ENCODE data around the gene USP21. TPM values are rescaled to one million over a fixed set of nuclear protein-coding genes. Genes with fewer than 3 reads are reported as not detected.

Gene USP21
- total and polyA plus RNA-seq, 2 of the 13 experiments (the other 11 are each of a cell fraction or from before 2014, with no cell fraction given), result 10.1 to 33.1 TPM

DNA sequence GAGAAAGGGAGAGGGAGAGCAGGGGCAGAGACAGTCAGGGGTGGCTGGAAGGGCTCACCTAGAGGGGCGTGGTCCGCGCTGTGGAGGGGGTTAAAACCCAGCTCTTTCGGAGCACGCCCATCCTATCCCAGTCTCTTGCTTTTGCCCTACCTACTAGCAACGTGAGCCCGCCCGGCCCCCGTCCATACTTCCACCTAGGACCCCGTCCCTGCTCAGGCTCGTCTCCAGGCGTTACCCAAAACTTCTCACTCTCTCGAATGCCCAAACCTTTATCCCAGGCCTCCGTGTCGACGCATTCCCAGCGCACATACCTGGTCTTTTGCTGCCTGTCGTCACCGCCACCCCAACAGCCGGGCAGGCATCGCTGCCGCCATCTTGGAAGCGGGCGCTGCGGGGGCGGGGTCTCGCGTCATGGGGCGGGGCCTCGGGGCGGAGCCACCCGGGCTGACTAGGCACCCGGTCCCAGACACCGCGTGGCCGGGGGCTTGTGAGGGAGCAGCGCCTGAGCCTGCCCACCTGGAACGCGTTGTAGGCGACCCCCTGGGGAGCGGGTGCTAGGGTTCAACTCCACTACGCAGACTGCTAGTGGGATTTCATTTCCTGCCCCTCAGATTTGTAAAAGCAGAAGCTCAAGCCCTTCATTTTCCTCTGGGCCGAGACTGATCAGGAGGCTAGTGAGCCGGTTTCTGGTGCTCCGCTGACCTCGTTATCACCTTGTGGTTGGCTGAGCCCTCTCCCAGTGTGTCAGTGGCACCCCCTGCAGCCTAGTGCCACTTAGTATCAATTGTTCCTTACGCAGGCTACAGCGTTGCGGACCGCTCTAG lies 18.0 kb downstream of the USP21 start, which contains the start of gene B4GALT3 (continued):
- no peak for TF ChIP-seq ZNF33A (CRISPR knock-in tag; IDR thresholded peaks at IDR 0.05; ENCODE audit: borderline replicate concordance)
- no peak; the same call in 1 of the 2 replicates for TF ChIP-seq ZNF12 (CRISPR knock-in tag; IDR thresholded peaks at IDR 0.05)
- TF ChIP-seq, protein P1, sequence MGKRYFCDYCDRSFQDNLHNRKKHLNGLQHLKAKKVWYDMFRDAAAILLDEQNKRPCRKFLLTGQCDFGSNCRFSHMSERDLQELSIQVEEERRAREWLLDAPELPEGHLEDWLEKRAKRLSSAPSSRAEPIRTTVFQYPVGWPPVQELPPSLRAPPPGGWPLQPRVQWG (CRISPR knock-in tag; IDR thresholded peaks at IDR 0.05; ENCODE audit: borderline replicate concordance, low read depth), result no peak
- TF ChIP-seq FOXK2 (IDR thresholded peaks at IDR 0.05), result no peak
- TF ChIP-seq, protein P2, sequence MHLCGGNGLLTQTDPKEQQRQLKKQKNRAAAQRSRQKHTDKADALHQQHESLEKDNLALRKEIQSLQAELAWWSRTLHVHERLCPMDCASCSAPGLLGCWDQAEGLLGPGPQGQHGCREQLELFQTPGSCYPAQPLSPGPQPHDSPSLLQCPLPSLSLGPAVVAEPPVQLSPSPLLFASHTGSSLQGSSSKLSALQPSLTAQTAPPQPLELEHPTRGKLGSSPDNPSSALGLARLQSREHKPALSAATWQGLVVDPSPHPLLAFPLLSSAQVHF (CRISPR knock-in tag; IDR thresholded peaks at IDR 0.05), result no peak
- TF ChIP-seq TMF1 (CRISPR knock-in tag; IDR thresholded peaks at IDR 0.05; ENCODE audit: low read depth), result no peak
- TF ChIP-seq ZMYM4 (CRISPR knock-in tag; IDR thresholded peaks at IDR 0.05), result no peak; the same call in 1 of the 2 replicates
- TF ChIP-seq ZNF350 (CRISPR knock-in tag; IDR thresholded peaks at IDR 0.05; ENCODE audit: borderline replicate concordance, low read depth), result peak; percentile 79; the same call in 1 of the 2 replicates
- TF ChIP-seq RARG (CRISPR knock-in tag; IDR thresholded peaks at IDR 0.05; ENCODE audit: low read depth), result peak; percentile 73; the same call in 1 of the 2 replicates
- TF ChIP-seq GATA4 (IDR thresholded peaks at IDR 0.05; ENCODE audit: borderline replicate concordance, low read depth), result peak; percentile 59; the same call in 1 of the 2 replicates
- peak; percentile 10; the same call in 1 of the 2 replicates for TF ChIP-seq ZNF652 (CRISPR knock-in tag; IDR thresholded peaks at IDR 0.05; ENCODE audit: borderline replicate concordance, low read depth)
- TF ChIP-seq, protein P3, sequence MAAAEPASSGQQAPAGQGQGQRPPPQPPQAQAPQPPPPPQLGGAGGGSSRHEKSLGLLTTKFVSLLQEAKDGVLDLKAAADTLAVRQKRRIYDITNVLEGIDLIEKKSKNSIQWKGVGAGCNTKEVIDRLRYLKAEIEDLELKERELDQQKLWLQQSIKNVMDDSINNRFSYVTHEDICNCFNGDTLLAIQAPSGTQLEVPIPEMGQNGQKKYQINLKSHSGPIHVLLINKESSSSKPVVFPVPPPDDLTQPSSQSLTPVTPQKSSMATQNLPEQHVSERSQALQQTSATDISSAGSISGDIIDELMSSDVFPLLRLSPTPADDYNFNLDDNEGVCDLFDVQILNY (CRISPR knock-in tag; conservative IDR thresholded peaks at IDR 0.05), result no peak
- TF ChIP-seq JUNB (CRISPR knock-in tag; IDR thresholded peaks at IDR 0.05; ENCODE audit: borderline replicate concordance), result no peak
- no peak for TF ChIP-seq HNRNPK (IDR thresholded peaks at IDR 0.05; ENCODE audit: low read depth, low read length, poor library complexity, severe bottlenecking)
- no peak for TF ChIP-seq CHD4 (IDR thresholded peaks at IDR 0.05; ENCODE audit: borderline replicate concordance, low read length)
- no peak for TF ChIP-seq AKAP8 (CRISPR knock-in tag; IDR thresholded peaks at IDR 0.05)
- TF ChIP-seq EEA1 (CRISPR knock-in tag; IDR thresholded peaks at IDR 0.05; ENCODE audit: borderline replicate concordance), result no peak; the same call in 1 of the 2 replicates
- TF ChIP-seq GZF1 (CRISPR knock-in tag; IDR thresholded peaks at IDR 0.05), result no peak
- TF ChIP-seq, protein P4, sequence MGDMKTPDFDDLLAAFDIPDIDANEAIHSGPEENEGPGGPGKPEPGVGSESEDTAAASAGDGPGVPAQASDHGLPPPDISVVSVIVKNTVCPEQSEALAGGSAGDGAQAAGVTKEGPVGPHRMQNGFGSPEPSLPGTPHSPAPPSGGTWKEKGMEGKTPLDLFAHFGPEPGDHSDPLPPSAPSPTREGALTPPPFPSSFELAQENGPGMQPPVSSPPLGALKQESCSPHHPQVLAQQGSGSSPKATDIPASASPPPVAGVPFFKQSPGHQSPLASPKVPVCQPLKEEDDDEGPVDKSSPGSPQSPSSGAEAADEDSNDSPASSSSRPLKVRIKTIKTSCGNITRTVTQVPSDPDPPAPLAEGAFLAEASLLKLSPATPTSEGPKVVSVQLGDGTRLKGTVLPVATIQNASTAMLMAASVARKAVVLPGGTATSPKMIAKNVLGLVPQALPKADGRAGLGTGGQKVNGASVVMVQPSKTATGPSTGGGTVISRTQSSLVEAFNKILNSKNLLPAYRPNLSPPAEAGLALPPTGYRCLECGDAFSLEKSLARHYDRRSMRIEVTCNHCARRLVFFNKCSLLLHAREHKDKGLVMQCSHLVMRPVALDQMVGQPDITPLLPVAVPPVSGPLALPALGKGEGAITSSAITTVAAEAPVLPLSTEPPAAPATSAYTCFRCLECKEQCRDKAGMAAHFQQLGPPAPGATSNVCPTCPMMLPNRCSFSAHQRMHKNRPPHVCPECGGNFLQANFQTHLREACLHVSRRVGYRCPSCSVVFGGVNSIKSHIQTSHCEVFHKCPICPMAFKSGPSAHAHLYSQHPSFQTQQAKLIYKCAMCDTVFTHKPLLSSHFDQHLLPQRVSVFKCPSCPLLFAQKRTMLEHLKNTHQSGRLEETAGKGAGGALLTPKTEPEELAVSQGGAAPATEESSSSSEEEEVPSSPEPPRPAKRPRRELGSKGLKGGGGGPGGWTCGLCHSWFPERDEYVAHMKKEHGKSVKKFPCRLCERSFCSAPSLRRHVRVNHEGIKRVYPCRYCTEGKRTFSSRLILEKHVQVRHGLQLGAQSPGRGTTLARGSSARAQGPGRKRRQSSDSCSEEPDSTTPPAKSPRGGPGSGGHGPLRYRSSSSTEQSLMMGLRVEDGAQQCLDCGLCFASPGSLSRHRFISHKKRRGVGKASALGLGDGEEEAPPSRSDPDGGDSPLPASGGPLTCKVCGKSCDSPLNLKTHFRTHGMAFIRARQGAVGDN (CRISPR knock-in tag; IDR thresholded peaks at IDR 0.05), result peak; percentile 96
- 0 out of 2 replicates have a peak, but pooled peaks have one; percentile 35 for TF ChIP-seq ZNF234 (CRISPR knock-in tag; conservative IDR thresholded peaks at IDR 0.05)
- peak; percentile 44; the same call in 1 of the 2 replicates for TF ChIP-seq ZNF878 (CRISPR knock-in tag; IDR thresholded peaks at IDR 0.05)
- peak; percentile 75; the same call in 1 of the 2 replicates for TF ChIP-seq ZNF737 (CRISPR knock-in tag; IDR thresholded peaks at IDR 0.05; ENCODE audit: borderline replicate concordance)
